ENCODE results near the gene APMAP.
A peak's percentile ranks its signal among the peaks of the same experiment; 100 is the strongest.
"Not testable (repeated sequence)": the region's sequence is repeated elsewhere in the genome, so short reads cannot be mapped to it uniquely, and the experiment has no call there.

APMAP gene

GRCh38 chr20:24929867-24930723 is 62.5 kb downstream of the APMAP start:
- not testable (repeated sequence) for DNase-seq

DNA sequence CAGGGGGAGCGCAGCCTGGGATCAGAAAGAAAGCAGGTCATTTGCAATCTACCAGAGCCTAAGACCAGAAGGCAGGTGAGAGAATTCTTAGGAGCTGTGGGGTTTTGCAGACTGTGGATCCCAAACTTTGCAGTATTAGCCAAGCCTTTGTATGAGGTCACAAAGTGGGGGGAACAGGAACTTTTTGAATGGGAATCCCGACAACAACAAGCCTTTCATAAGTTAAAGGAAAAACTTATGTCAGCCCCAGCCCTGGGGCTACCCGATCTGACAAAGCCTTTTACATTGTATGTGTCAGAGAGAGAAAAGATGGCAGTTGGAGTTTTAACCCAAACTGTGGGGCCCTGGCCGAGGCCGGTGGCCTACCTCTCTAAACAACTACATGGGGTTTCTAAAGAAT is 63.3 kb downstream of the APMAP start:
- not testable (repeated sequence) for DNase-seq

DNA sequence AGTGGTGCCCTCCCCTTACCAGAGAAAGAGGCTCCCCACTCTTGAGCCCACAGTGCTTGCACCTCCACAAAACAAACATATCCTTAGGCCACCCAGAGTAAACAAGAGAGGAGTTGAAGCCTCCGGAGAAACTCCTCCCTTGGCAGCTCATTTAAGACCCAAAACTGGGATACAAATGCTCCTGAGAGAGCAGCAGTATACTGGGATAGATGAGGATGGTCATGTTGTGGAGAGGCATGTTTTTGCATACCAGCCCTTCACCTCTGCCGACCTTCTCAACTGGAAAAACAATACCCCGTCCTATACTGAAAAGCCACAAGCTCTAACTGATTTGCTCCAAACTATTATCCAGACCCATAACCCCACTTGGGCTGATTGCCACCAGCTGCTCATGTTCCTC is 71.8 kb downstream of the APMAP start:
- DNase-seq, result not testable (repeated sequence)

GRCh38 chr20:24919665-24920064 is 72.9 kb downstream of the APMAP start:
- not testable (repeated sequence) for DNase-seq

- DNase-seq, result no peak
Measured at GRCh38 chr20:24918579-24919566, 73.7 kb downstream of the APMAP start.

DNA sequence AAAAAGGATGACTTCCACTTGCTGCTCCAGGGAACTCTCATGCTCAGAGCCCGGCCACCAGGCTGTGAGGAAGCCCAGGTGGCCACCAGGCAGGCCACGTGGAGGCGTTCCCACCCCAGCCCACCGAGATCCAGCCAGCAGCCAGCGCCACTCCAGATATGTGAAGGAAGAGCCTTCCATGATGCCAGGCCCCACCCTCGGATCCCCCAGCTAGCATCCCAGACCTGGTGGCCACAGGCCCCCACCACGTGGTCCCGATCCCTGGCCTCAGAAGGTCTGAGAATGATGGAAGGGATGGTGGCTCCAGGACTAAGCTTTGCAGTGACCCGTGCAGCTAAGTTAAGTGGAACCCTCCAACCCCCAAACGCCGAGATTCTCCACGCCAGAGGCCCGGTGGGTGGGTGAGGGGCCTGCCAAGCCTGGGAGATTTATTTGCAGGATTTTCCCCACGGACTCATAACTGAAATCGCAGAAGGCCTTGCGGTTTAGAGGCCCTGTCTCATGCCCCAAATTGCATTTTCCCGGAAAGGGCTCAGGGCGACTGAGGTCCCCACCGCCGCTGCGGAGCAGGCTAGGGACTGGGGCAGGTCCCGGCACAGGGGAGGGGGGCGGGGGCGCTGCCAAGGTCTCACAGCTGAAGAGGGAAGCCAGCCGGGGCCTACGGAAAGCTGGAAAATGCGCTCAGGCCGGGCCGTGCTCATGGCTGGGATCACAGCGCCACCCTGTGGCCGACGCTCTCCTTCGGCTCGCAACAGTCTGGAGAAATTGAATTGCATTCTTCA is 74.6 kb downstream of the APMAP start:
- peak; percentile 38 for DNase-seq

DNA sequence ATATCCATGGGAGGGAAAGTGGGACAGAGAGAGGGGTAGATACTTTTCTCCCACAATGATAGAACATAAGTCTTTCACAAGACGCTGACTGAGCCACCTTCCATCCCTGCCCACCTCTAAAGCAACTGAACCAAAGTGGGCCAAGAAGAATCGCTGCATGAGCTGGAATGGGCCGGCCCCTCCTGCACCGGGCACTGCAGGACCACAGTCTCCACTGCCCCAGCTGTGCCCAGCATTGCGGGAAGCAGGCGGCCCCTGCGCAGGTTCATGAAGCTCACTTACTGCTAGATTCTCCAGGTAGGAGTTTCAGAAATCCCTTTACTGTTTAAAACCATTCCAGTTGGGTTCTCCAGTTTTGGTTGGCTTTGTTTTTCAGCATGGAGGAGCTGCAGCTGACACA is 75.5 kb downstream of the APMAP start:
- no peak for DNase-seq

DNA sequence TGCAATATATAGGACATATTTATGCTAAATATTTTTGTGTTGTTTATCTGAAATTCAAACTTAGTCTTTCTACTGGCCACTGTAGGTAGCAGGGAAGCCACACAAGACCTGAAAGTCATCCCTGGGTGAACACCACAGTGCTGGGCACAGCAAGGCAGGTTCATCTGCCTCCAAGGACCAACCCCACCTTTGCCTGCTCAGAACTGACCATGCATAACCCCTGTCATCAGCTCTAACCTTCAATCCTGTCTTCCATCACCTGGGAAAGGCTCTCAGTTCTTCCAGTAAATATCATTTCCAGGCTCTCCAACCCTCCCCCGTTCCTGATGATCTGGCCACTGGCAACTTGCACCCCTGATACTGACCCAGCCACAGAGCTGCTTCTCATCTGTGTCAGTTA is 76.1 kb downstream of the APMAP start:
- no peak for DNase-seq

- no peak for DNase-seq
Measured at GRCh38 chr20:24915892-24916291, 76.7 kb downstream of the APMAP start.

DNA sequence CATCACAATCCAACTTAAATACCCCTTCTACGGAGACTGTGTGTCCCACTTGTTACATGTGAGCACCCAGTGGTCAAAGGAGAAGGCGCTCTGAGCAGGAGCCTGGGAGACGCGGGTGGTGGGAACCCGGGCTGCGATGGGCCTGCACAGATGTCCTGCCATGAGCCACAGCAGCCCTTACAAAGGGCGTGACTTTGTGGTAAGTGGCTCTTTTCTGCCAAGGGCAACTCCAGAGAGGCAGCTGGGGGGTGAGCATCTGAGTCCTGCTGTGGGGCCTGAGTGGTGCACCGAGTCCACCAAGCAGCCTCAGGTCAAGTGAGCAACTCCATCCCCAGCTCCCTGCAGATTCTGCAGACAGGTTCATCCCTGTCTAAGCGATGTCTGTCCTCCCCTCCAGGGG is 77.1 kb downstream of the APMAP start:
- no peak for DNase-seq

- no peak for DNase-seq
Measured at GRCh38 chr20:24914388-24915241, 77.9 kb downstream of the APMAP start.

GRCh38 chr20:24913076-24913628 is 79.4 kb downstream of the APMAP start:
- no peak for DNase-seq
